ENCODE data around the gene AP4B1.

AP4B1 gene

GRCh38 chr1:113890816-113891215, 13.8 kb downstream of the AP4B1 start:
- H3K36me3 ChIP-seq (ENCODE audit: insufficient read depth, low read length), result peaks cover 21% of the 10 kb centered on the region
- H3K9me2 ChIP-seq (ENCODE audit: low read depth, low read length), result no peaks in the 10 kb centered on the region
- H3K4me1 ChIP-seq (ENCODE audit: insufficient read depth, low read length, severe bottlenecking), result peaks cover 5% of the 10 kb centered on the region
- no peaks in the 10 kb centered on the region for H3K9me3 ChIP-seq (ENCODE audit: low read length)
- H3K9ac ChIP-seq (ENCODE audit: low read length), result no peak overlapping the region
- H3K79me2 ChIP-seq (ENCODE audit: insufficient read depth, low read length), result no peaks in the 10 kb centered on the region
- no peak overlapping the region for H3K4me3 ChIP-seq (ENCODE audit: low read depth, low read length, poor library complexity, severe bottlenecking)
- no peaks in the 10 kb centered on the region for H4K20me1 ChIP-seq (ENCODE audit: insufficient read depth, low read length)
- no peaks in the 10 kb centered on the region for H3F3A ChIP-seq (ENCODE audit: insufficient read depth, low read length)
- H3K27me3 ChIP-seq (ENCODE audit: insufficient read depth, low read length), result no peaks in the 10 kb centered on the region
- H2AFZ ChIP-seq (ENCODE audit: low read length), result no peak overlapping the region
- H3K27ac ChIP-seq (ENCODE audit: low read depth, low read length, poor library complexity, severe bottlenecking), result no peak overlapping the region
- TF ChIP-seq EZH2 (IDR thresholded peaks at IDR 0.05; ENCODE audit: borderline replicate concordance, low read length) (no peak), CTCF (IDR thresholded peaks at IDR 0.05; ENCODE audit: low read length) (no peak)
- no peak overlapping the region for H3K4me2 ChIP-seq (ENCODE audit: low read length)

- TF ChIP-seq EZH2 (IDR thresholded peaks at IDR 0.05; ENCODE audit: borderline replicate concordance, low read length), result no peak
- no peak for TF ChIP-seq CTCF (IDR thresholded peaks at IDR 0.05; ENCODE audit: low read length)
- no peak within 1 kb of the TSS for H3K9ac ChIP-seq (ENCODE audit: low read length)
- H3K27ac ChIP-seq (ENCODE audit: low read depth, low read length, poor library complexity, severe bottlenecking), result no peak within 1 kb of the TSS
- H3K4me2 ChIP-seq (ENCODE audit: low read length), result no peak within 1 kb of the TSS
- H3K9me3 ChIP-seq (ENCODE audit: low read length), result no peaks in the 10 kb centered on the region
- no peaks in the 10 kb centered on the region for H3F3A ChIP-seq (ENCODE audit: insufficient read depth, low read length)
- H3K4me1 ChIP-seq (ENCODE audit: insufficient read depth, low read length, severe bottlenecking), result peaks cover 5% of the 10 kb centered on the region
- H3K79me2 ChIP-seq (ENCODE audit: insufficient read depth, low read length), result no peaks in the 10 kb centered on the region
- no peaks in the 10 kb centered on the region for H3K27me3 ChIP-seq (ENCODE audit: insufficient read depth, low read length)
- H4K20me1 ChIP-seq (ENCODE audit: insufficient read depth, low read length), result no peaks in the 10 kb centered on the region
- H2AFZ ChIP-seq (ENCODE audit: low read length), result no peak within 1 kb of the TSS
- no peaks in the 10 kb centered on the region for H3K9me2 ChIP-seq (ENCODE audit: low read depth, low read length)
- H3K36me3 ChIP-seq (ENCODE audit: insufficient read depth, low read length), result no peaks in the 10 kb centered on the region
- H3K4me3 ChIP-seq (ENCODE audit: low read depth, low read length, poor library complexity, severe bottlenecking), result no peak within 1 kb of the TSS
Observed at GRCh38 chr1:113887402-113888175, 17.0 kb downstream of the AP4B1 start, which contains the start of gene BCL2L15. BCL2L15 (minus strand) TSS chr1:113887581; CDS start chr1:113887375, 206 bp downstream.

GRCh38 chr1:113886417-113887401, 17.9 kb downstream of the AP4B1 start:
- Histone ChIP-seq H3K79me2 (ENCODE audit: insufficient read depth, low read length) (no peaks in the 10 kb centered on the region), H3K4me3 (ENCODE audit: low read depth, low read length, poor library complexity, severe bottlenecking) (no peak overlapping the region), H2AFZ (ENCODE audit: low read length) (no peak overlapping the region), H4K20me1 (ENCODE audit: insufficient read depth, low read length) (no peaks in the 10 kb centered on the region), H3K4me2 (ENCODE audit: low read length) (no peak overlapping the region), H3K9ac (ENCODE audit: low read length) (no peak overlapping the region), H3K27me3 (ENCODE audit: insufficient read depth, low read length) (no peaks in the 10 kb centered on the region), H3K27ac (ENCODE audit: low read depth, low read length, poor library complexity, severe bottlenecking) (no peak overlapping the region), H3F3A (ENCODE audit: insufficient read depth, low read length) (no peaks in the 10 kb centered on the region), H3K4me1 (ENCODE audit: insufficient read depth, low read length, severe bottlenecking) (peaks cover 5% of the 10 kb centered on the region), H3K9me2 (ENCODE audit: low read depth, low read length) (no peaks in the 10 kb centered on the region), H3K9me3 (ENCODE audit: low read length) (no peaks in the 10 kb centered on the region), H3K36me3 (ENCODE audit: insufficient read depth, low read length) (no peaks in the 10 kb centered on the region)
- TF ChIP-seq EZH2 (IDR thresholded peaks at IDR 0.05; ENCODE audit: borderline replicate concordance, low read length) (no peak), CTCF (IDR thresholded peaks at IDR 0.05; ENCODE audit: low read length) (no peak)
